GM13977 (cell line): ENCODE results near the gene ROBO4.

Experiments
- DNase-seq: peaks from one replicate; pipeline ENCODE4 v3.0.0; 2012; ENCODE audit warnings: low spot score
- in situ Hi-C: fragments of 300-500 bp; cut with MboI; formaldehyde crosslinking; loops from one replicate; pipeline ENCODE4 v1.12.0; 2022; ENCODE audit warnings: low sequenced_read_pairs, low pct_unique_long_range_greater_than_20kb, mixed read lengths, inconsistent platforms; ENCODE audit not compliant: unreplicated experiment
- TF ChIP-seq, protein P1 (sequence below): IDR thresholded peaks from 2 replicates; pipeline ENCODE4 v1.5.1; 2012; ENCODE audit warnings: mild to moderate bottlenecking, control low read depth; ENCODE audit not compliant: insufficient read depth; ENCODE audit errors: extremely low read depth, missing control alignments

The ROBO4 gene

DNA sequence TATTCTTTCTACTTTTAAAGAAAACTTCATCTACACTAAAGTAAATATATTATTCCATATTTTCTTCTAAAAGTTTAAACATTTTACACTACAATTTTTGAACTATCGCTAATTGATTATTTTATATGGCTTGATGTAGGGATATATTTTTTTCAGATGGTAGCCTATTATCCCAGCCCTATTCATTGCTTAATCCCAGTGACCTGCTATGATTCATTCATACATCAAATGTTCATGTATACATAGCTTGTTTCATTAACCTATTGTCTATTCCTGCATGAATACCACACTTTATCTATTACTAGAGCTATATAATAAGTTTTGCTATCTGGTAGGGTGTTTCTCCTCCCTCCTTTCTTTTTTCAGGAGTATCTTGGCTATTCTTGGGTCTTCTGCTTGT lies 5.0 kb upstream of the ROBO4 start:
- in situ Hi-C loops, result no loop called here
- TF ChIP-seq, protein P1, sequence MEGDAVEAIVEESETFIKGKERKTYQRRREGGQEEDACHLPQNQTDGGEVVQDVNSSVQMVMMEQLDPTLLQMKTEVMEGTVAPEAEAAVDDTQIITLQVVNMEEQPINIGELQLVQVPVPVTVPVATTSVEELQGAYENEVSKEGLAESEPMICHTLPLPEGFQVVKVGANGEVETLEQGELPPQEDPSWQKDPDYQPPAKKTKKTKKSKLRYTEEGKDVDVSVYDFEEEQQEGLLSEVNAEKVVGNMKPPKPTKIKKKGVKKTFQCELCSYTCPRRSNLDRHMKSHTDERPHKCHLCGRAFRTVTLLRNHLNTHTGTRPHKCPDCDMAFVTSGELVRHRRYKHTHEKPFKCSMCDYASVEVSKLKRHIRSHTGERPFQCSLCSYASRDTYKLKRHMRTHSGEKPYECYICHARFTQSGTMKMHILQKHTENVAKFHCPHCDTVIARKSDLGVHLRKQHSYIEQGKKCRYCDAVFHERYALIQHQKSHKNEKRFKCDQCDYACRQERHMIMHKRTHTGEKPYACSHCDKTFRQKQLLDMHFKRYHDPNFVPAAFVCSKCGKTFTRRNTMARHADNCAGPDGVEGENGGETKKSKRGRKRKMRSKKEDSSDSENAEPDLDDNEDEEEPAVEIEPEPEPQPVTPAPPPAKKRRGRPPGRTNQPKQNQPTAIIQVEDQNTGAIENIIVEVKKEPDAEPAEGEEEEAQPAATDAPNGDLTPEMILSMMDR, result no peak
- no peak for DNase-seq

DNA sequence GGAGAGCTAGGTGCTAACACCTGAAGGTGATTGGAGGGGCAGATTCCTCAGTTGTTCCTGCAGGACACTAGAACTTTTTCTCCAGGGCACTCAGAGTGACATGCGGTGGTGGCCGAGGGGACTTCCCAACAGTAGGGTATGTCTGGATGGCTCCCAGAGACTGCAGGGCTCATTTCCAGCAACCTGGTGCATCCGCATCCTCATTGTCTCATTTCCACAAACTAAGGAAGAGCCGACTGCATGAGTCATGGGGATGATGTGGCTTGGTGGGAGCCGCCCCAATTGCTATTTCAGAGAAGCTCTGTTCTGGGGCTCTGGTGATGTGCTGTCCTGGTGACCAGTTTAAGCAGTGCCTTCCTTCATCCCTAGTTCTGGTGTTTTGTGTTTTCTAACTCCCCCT lies 2.8 kb upstream of the ROBO4 start:
- in situ Hi-C loops, result no loop called here
- no peak for DNase-seq

DNA sequence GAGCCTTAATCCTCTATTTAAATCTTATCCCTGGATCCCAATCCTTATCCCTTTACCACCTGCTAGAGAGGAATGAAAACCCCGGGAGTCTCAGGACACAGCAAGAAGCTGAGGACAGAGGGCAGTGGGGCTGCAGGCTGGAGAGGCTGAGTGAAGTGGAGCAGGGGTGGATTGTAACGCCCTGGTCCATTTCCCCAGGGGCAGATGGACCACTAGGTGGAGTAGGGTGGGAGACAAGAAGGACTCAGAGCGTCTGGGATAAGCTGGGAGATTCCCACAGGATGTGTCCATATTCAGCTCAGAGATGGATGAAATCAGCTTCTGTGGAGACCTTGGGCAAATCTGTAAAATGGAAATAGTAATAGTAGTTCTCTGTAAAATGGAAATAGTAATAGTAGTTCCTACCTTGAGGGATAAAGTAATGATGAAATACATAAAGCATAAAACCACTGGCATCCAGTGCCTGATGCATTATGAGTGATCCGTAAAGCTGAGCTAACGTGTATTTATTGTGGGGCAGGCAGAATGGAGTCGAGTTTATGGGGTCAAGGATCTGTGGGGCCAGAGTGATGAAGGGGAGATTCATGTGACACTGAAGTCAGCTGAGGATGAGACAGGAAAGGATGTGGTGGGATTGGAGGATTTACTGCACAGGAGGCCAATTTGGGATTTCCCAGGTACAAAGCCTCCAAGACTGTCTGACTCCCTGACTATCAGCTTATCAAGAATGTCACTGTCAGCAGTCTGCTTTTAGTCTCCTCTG lies 1.9 kb upstream of the ROBO4 start:
- TF ChIP-seq, protein P1, result no peak
- in situ Hi-C loops, result no loop called here
- DNase-seq, result no peak

More for the DNA sequence above, 2.8 kb upstream of the ROBO4 start:
- TF ChIP-seq, protein P1, result no peak

DNA sequence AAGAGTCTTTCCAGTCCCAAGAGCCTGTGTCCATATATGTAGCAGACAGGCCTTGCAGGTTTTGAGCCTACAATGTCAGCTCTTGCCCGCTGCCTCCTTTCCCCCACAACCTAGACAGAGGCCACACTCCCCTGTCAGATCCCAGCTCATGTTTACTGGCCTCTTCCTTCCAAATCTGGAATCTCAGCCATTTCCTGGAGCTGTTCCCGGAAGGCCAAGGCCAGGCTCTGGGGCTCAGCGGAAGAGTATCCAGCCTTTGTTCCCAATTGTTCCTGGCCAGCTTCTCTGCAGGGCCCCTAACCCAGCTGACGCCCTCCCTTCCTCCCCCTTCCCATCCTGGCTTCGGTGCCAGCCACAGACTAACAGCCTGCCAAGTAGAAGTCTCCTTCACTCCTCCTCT lies 1.0 kb upstream of the ROBO4 start:
- TF ChIP-seq, protein P1, result no peak
- in situ Hi-C loops, result no loop called here
- DNase-seq, result no peak

DNA sequence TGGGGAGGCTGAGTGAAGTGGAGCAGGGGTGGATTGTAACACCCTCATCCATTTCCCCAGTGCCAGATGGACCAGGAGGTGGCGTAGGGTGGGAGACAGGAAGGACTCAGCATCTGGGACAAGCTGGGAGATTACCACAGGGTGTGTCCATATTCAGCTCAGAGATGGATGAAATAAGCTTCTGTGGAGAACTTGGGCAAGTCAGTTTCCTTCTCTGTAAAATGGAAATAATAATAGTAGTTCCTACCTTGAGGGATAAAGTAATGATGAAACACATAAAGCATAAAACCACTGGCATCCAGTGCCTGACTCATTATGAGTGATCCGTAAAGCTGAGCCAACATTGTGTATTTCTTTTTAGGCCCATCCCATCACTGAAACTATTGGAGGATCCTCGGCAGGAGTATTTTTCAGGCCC lies 607 bp upstream of the ROBO4 start:
- TF ChIP-seq, protein P1, result no peak
- in situ Hi-C loops, result no loop called here
- DNase-seq, result no peak

DNA sequence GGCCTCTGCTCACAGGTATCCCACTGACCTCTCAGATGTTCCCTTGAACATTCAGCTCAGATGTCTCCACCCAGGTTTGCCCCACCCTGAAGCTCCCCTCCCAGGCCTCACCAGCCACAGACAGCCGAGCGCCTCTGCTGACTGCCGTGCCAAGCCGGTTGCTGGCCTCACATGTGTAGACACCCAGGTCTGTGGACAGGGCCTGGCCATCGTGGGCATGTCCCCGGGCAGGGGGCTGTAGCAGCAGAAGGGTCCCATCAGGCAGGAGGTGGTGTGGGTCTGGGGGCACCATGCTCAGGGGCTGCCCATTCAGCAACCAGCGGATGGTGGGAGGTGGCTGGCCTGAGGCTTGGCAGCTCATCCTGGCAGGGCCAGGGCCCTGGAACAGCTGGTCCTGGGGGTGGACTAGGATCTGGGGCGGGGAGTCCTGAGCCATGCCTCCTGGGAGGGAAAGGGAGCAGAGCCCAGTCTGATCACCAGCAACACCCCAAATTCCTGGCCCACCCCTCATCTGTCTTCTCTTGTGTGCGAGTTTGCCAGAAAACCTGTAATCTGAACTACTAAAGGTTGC lies 759 bp downstream of the ROBO4 start:
- TF ChIP-seq, protein P1, result no peak
- DNase-seq, result no peak
- in situ Hi-C loops, result no loop called here
